ENCODE data around the gene ZNF24. TPM values are rescaled to one million over a fixed set of nuclear protein-coding genes. Genes with fewer than 3 reads are reported as not detected.

The ZNF24 gene
- polyA plus RNA-seq, 3 donors: 12.9 to 64.4 (median 54.3) TPM

DNA sequence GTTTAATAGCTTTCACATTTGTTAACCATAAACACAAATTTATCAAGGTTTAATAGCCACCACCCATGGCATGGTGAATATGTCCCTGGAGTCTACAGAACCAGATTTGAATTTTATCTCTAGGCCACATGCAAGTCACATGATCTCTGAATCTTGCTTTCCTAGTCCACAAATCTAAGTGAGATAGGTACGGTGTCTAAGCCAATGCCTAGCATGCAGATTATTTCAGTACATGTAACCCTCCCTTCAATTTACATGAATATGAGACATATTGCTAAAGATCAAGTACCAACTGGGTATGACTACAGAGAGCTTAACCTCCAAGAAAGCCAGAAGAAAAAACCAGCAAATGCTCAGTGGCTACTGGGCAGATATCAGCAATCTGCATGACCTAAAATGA lies 10.0 kb downstream of the ZNF24 start:
- Mint-ChIP-seq H3K27ac (no peak overlapping the region), H3K4me1 (no peaks in the 10 kb centered on the region), H3K36me3 (peaks cover 64 to 66% of the 10 kb centered on the region in 2 donors), H3K4me3 (no peak overlapping the region), H3K9me3 (no peaks in the 10 kb centered on the region), H3K27me3 (ENCODE audit: low read depth in 3 of 3) (no peaks in the 10 kb centered on the region)
- no peak overlapping the region for H3K9ac ChIP-seq (ENCODE audit: insufficient read depth, low read length, poor library complexity, severe bottlenecking)
- H3K4me1 ChIP-seq (ENCODE audit: control insufficient read depth in 1 of 2, insufficient read depth in 2 of 2, low read length in 2 of 2): no peaks in the 10 kb centered on the region
- WGBS (ENCODE audit: insufficient coverage): no CpG with 5 or more reads among the region's 1 CpG
- no peak overlapping the region for H3K4me2 ChIP-seq (replicated peaks; ENCODE audit: extremely low read depth, low read length, poor library complexity, severe bottlenecking)
- no peak overlapping the region for H3K4me3 ChIP-seq (replicated peaks in 1 of 3; ENCODE audit: low read depth in 2 of 3, low read length in 3 of 3)
- intact Hi-C loops (cut with micrococcal nuclease): no loop called here
- H3K27me3 ChIP-seq (ENCODE audit: control insufficient read depth in 2 of 2, insufficient read depth in 2 of 2, low read length in 2 of 2): no peaks in the 10 kb centered on the region
- no peak overlapping the region for H2AFZ ChIP-seq (ENCODE audit: insufficient read depth, low read depth, low read length, poor library complexity, severe bottlenecking)
- H3K36me3 ChIP-seq (replicated peaks in 1 of 2; ENCODE audit: control insufficient read depth in 1 of 2, insufficient read depth in 2 of 2, low read length in 2 of 2): peaks cover 70 to 78% of the 10 kb centered on the region in 2 donors
- TF ChIP-seq, protein P1, sequence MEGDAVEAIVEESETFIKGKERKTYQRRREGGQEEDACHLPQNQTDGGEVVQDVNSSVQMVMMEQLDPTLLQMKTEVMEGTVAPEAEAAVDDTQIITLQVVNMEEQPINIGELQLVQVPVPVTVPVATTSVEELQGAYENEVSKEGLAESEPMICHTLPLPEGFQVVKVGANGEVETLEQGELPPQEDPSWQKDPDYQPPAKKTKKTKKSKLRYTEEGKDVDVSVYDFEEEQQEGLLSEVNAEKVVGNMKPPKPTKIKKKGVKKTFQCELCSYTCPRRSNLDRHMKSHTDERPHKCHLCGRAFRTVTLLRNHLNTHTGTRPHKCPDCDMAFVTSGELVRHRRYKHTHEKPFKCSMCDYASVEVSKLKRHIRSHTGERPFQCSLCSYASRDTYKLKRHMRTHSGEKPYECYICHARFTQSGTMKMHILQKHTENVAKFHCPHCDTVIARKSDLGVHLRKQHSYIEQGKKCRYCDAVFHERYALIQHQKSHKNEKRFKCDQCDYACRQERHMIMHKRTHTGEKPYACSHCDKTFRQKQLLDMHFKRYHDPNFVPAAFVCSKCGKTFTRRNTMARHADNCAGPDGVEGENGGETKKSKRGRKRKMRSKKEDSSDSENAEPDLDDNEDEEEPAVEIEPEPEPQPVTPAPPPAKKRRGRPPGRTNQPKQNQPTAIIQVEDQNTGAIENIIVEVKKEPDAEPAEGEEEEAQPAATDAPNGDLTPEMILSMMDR (IDR thresholded peaks at IDR 0.05): no peak
- no peak for DNase-seq
- H3K27ac ChIP-seq (ENCODE audit: low read depth in 1 of 2, low read length in 2 of 2): no peak overlapping the region
- H4K20me1 ChIP-seq (ENCODE audit: insufficient read depth, low read length): peaks cover 75% of the 10 kb centered on the region
- H3K79me2 ChIP-seq (ENCODE audit: insufficient read depth, low read length): peaks cover 7% of the 10 kb centered on the region
- H3K9me3 ChIP-seq (replicated peaks in 1 of 2; ENCODE audit: control insufficient read depth in 1 of 2, insufficient read depth in 1 of 2, low read length in 2 of 2): no peaks in the 10 kb centered on the region

DNA sequence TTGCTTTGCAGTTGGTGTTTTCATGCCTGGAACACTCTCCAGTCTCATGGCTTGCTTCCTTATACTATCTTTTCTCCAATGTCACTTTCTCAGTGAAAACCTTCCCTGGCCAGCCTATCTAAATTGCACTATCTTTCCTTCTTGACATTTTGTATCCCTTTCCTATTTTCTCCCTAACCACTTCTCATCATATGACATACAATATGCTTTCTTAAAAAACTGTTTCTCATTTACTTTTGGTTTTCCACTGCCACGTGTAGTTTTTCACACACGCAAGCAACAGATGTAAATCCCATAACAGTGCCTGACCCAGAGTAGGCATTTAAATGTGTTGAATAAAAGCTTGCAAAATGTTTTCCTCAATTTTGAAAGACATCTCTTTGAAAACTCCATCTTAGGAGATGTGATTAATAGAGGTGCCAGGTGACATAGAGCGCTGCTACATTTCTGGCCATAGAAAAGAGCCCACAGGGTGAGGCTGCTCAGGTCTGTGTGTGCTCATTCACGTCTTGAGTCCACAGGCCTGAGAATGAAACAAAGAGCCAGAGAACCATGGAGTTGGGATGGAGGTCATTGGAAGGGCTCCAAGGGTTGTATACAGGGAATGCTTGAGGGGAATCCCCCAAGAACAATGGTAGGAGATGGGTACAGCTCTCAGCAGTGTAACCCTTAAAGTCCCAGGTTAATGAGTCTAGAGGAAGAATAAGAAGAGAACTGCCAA lies 12.7 kb downstream of the ZNF24 start:
- H3K9me3 Mint-ChIP-seq: peaks cover 0 to 3% (median 2%) of the 10 kb centered on the region in 7 donors
- no peaks in the 10 kb centered on the region for H3K79me2 ChIP-seq (ENCODE audit: insufficient read depth, low read length)
- H3K36me3 Mint-ChIP-seq: peaks cover 39% of the 10 kb centered on the region in 2 donors
- H4K20me1 ChIP-seq (ENCODE audit: insufficient read depth, low read length): peaks cover 49% of the 10 kb centered on the region
- H3K4me1 Mint-ChIP-seq: no peaks in the 10 kb centered on the region
- no peak overlapping the region for H3K4me3 Mint-ChIP-seq
- no peak overlapping the region for H2AFZ ChIP-seq (ENCODE audit: insufficient read depth, low read depth, low read length, poor library complexity, severe bottlenecking)
- H3K4me3 ChIP-seq (replicated peaks in 1 of 3; ENCODE audit: low read depth in 2 of 3, low read length in 3 of 3): no peak overlapping the region
- peaks cover 43 to 51% of the 10 kb centered on the region in 2 donors for H3K36me3 ChIP-seq (replicated peaks in 1 of 2; ENCODE audit: control insufficient read depth in 1 of 2, insufficient read depth in 2 of 2, low read length in 2 of 2)
- no peaks in the 10 kb centered on the region for H3K9me3 ChIP-seq (replicated peaks in 1 of 2; ENCODE audit: control insufficient read depth in 1 of 2, insufficient read depth in 1 of 2, low read length in 2 of 2)
- intact Hi-C loops (cut with micrococcal nuclease): no loop called here
- H3K9ac ChIP-seq (ENCODE audit: insufficient read depth, low read length, poor library complexity, severe bottlenecking): no peak overlapping the region
- DNase-seq: no peak
- no peak overlapping the region for H3K27ac Mint-ChIP-seq
- no peaks in the 10 kb centered on the region for H3K27me3 Mint-ChIP-seq (ENCODE audit: low read depth in 3 of 3)
- H3K4me1 ChIP-seq (ENCODE audit: control insufficient read depth in 1 of 2, insufficient read depth in 2 of 2, low read length in 2 of 2): no peaks in the 10 kb centered on the region
- H3K27ac ChIP-seq (ENCODE audit: low read depth in 1 of 2, low read length in 2 of 2): no peak overlapping the region
- TF ChIP-seq, protein P1 (IDR thresholded peaks at IDR 0.05): no peak
- H3K4me2 ChIP-seq (replicated peaks; ENCODE audit: extremely low read depth, low read length, poor library complexity, severe bottlenecking): no peak overlapping the region
- no peaks in the 10 kb centered on the region for H3K27me3 ChIP-seq (ENCODE audit: control insufficient read depth in 2 of 2, insufficient read depth in 2 of 2, low read length in 2 of 2)
- 100% methylated on average over 1 of the region's 4 CpGs for WGBS (ENCODE audit: insufficient coverage)
